ENCODE results near the gene SLC2A14. TPM values are rescaled to one million over a fixed set of nuclear protein-coding genes. Genes with fewer than 3 reads are reported as not detected.
"Not testable (repeated sequence)": the region's sequence is repeated elsewhere in the genome, so short reads cannot be mapped to it uniquely, and the experiment has no call there.

Gene SLC2A14
- total and polyA plus RNA-seq, 7 donors: 0.04 to 1.4 TPM; not detected in 5

DNA sequence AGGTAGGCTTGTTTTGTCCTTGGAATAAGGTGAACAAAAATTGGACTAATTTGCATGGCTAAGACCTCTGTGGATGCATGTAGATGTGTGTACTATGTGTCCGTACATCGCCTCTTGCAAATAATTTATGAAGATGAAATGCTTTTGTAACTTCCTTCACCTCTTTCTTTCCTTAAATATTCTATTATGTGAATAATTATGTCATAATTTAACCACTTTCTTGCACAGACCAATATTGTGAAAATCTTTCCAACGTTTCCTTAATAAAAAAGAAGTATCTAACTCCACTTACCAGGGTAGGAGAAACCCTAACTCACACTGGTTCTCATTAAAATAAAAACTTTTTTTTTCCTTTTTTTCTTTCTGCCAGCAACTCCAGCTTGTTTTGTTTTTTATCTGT, 79.5 kb downstream of the SLC2A14 start:
- Histone ChIP-seq H3K27me3 (peaks cover 0 to 5% (median 0%) of the 10 kb centered on the region in 3 donors), H3K4me3 (no peak overlapping the region), H3K36me3 (no peaks in the 10 kb centered on the region), H3K27ac (no peak overlapping the region), H3K4me1 (no peaks in the 10 kb centered on the region), H3K9me3 (no peaks in the 10 kb centered on the region)
- no peak for DNase-seq
- 47 to 57% methylated on average over 3 of the region's 3 CpGs for whole genome bisulfite sequencing, 2 donors
- intact Hi-C loops (cut with DNase I): no loop called here
- TF ChIP-seq EP300 (IDR thresholded peaks at IDR 0.05) (no peak), POLR2A (IDR thresholded peaks at IDR 0.05) (no peak), POLR2AphosphoS5 (IDR thresholded peaks at IDR 0.05) (no peak)
- TF ChIP-seq, protein P1, sequence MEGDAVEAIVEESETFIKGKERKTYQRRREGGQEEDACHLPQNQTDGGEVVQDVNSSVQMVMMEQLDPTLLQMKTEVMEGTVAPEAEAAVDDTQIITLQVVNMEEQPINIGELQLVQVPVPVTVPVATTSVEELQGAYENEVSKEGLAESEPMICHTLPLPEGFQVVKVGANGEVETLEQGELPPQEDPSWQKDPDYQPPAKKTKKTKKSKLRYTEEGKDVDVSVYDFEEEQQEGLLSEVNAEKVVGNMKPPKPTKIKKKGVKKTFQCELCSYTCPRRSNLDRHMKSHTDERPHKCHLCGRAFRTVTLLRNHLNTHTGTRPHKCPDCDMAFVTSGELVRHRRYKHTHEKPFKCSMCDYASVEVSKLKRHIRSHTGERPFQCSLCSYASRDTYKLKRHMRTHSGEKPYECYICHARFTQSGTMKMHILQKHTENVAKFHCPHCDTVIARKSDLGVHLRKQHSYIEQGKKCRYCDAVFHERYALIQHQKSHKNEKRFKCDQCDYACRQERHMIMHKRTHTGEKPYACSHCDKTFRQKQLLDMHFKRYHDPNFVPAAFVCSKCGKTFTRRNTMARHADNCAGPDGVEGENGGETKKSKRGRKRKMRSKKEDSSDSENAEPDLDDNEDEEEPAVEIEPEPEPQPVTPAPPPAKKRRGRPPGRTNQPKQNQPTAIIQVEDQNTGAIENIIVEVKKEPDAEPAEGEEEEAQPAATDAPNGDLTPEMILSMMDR (IDR thresholded peaks at IDR 0.05): no peak

DNA sequence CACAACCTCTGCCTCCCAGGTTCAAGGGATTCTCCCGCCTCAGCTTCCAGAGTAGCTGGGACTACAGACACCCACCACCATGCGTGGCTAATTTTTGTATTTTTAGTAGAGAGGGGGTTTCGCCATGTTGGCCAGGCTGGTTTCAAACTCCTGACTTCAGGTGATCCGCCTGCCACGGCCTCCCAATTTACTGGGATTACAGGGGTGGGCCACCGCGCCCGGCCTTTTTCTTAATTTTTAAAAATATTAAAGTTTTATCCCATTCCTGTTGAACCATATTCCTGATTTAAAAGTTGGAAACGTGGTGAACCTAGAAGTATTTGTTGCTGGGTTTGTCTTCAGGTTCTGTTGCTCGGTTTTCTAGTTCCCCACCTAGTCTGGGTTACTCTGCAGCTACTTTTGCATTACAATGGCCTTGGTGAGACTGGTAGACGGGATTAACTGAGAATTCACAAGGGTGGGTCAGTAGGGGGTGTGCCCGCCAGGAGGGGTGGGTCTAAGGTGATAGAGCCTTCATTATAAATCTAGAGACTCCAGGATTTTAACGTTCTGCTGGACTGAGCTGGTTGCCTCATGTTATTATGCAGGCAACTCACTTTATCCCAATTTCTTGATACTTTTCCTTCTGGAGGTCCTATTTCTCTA, 83.7 kb downstream of the SLC2A14 start, which contains the start of gene NANOG:
NANOG (plus strand) TSS at position 519 of the 645 bp plus-strand sequence. CDS start 213 bp downstream, outside the sequence.
- H3K27ac ChIP-seq; H3K9me3 ChIP-seq; DNase-seq; H3K4me3 ChIP-seq; H3K36me3 ChIP-seq; intact Hi-C loops (cut with DNase I); H3K4me1 ChIP-seq: not testable (repeated sequence)
- 71 to 73% methylated on average over 13 of the region's 13 CpGs for WGBS, 2 donors
- H3K27me3 ChIP-seq: peaks cover 0 to 19% (median 0%) of the 10 kb centered on the region in 3 donors

DNA sequence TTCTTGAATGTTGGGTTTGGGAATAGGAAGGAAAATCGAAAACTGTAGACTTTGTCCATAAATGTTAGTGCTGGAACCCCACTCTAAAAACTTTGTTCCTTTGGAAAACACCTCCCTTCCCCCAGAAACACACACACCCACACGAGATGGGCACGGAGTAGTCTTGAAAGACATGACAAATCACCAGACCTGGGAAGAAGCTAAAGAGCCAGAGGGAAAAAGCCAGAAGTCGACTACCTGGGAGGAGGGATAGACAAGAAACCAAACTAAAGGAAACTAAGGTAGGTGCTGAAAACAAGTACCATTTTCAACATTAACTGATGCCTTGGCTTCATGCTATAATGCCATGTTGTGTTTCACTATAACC, 84.4 kb downstream of the SLC2A14 start:
- no peak for DNase-seq
- Histone ChIP-seq H3K27ac (no peak overlapping the region), H3K9me3 (no peaks in the 10 kb centered on the region), H3K27me3 (peaks cover 0 to 19% (median 0%) of the 10 kb centered on the region in 3 donors), H3K36me3 (no peaks in the 10 kb centered on the region), H3K4me3 (no peak overlapping the region), H3K4me1 (no peaks in the 10 kb centered on the region)
- intact Hi-C loops (cut with DNase I): no loop called here
- TF ChIP-seq POLR2A (IDR thresholded peaks at IDR 0.05) (no peak), EP300 (IDR thresholded peaks at IDR 0.05) (no peak), POLR2AphosphoS5 (IDR thresholded peaks at IDR 0.05) (no peak)
- TF ChIP-seq, protein P1 (IDR thresholded peaks at IDR 0.05): no peak
- 46 to 56% methylated on average over 4 of the region's 4 CpGs for WGBS, 2 donors

DNA sequence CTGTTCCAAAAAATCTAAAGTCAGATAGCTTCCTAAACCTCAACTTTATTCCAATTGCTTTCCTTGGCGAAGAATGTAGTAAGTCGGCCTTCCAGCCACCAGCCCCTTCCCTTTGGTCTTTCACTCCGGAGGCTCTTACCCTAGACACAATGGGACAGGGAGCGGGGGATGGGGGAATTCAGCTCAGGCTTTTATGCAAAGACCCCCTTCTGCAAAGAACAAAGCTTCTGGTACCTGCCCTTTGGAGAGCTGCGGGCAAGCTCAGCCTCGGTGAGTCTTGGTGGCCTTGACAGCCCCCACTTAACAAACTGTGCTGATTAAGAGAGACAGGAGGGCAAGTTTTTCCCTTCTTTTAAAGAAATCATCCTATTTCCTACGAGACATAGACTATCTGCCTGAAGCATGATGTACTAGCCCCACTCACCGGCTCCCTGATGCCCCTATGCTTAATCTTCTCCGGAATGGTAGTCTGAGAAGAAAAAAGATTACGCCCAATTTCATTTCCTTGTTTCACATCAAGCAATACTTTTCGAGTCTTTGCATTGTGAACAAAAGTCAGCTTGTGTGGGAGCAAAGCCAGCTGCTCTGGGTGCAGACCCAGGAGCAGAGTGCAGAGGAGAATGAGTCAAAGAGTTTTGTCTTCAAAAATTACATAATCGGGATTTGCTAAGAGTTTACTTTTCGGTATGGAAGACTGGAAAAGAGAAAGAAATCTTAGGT, 85.0 kb downstream of the SLC2A14 start:
- no peaks in the 10 kb centered on the region for H3K9me3 ChIP-seq
- TF ChIP-seq, protein P1 (IDR thresholded peaks at IDR 0.05): no peak
- no peak for TF ChIP-seq POLR2AphosphoS5 (IDR thresholded peaks at IDR 0.05)
- no peak for TF ChIP-seq EP300 (IDR thresholded peaks at IDR 0.05)
- no peak for TF ChIP-seq POLR2A (IDR thresholded peaks at IDR 0.05)
- no peak overlapping the region for H3K4me3 ChIP-seq
- no peaks in the 10 kb centered on the region for H3K4me1 ChIP-seq
- DNase-seq: no peak
- no peak overlapping the region for H3K27ac ChIP-seq
- peaks cover 0 to 19% (median 0%) of the 10 kb centered on the region in 3 donors for H3K27me3 ChIP-seq
- intact Hi-C loops (cut with DNase I): no loop called here
- no peaks in the 10 kb centered on the region for H3K36me3 ChIP-seq
- 56 to 61% methylated on average over 13 of the region's 13 CpGs for WGBS, 2 donors

DNA sequence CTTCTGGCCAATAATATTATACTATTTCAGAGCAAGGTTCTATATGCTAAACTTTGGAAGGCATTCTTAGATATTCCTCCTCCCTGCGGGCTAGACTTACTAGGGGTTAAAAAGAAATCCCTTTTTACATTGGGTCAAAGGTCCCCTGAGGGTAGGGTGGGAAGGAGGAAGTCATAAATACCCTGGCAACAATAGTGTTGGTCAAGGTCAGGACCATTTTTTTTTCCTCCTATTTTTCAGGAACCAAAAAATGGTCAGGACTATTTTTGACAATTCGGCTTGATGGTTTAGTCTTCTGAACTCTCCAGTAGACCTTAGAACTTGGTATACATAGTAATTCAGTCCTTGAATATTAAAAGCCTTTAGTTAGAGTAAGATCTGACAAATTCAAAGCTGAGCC, 88.0 kb downstream of the SLC2A14 start:
- Histone ChIP-seq H3K4me3 (no peak overlapping the region), H3K36me3 (no peaks in the 10 kb centered on the region), H3K9me3 (no peaks in the 10 kb centered on the region), H3K4me1 (no peaks in the 10 kb centered on the region), H3K27ac (no peak overlapping the region), H3K27me3 (peaks cover 0 to 19% (median 0%) of the 10 kb centered on the region in 3 donors)
- TF ChIP-seq EP300 (IDR thresholded peaks at IDR 0.05): no peak
- WGBS, 2 donors: 21 to 61% methylated on average over 2 of the region's 2 CpGs
- intact Hi-C loops (cut with DNase I): no loop called here
- DNase-seq: no peak

DNA sequence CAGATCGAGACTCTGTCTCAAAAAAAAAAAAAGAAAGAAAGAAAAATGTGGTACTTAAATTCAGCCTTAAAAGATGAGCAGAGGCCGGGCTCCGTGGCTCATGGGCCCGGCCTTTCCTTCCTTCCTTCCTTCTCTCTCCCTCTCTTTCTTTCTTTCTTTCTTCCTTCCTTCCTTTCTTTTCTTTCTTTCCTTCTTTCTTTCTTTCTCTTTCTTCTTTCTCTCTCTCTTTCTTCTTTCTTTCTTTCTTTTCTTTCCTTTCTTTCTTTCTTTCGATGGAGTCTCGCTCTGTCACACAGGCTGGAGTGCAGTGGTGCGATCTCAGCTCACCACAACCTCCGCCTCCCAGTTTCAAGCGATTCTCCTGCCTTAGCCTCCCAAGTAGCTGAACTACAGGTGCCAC, 89.3 kb downstream of the SLC2A14 start:
- H3K27ac ChIP-seq; H3K4me3 ChIP-seq; H3K36me3 ChIP-seq; H3K9me3 ChIP-seq; intact Hi-C loops (cut with DNase I); H3K4me1 ChIP-seq; DNase-seq: not testable (repeated sequence)
- peaks cover 0 to 16% (median 0%) of the 10 kb centered on the region in 3 donors for H3K27me3 ChIP-seq
- WGBS, 2 donors: 83 to 88% methylated on average over 9 of the region's 9 CpGs
